GM12874 (cell line): ENCODE measurements around the gene CNGB1.

ENCODE experiments used
- CTCF ChIP-seq: IDR thresholded peaks from 2 replicates; pipeline ENCODE4 v1.5.1; 2011; ENCODE audit warnings: low read depth, mild to moderate bottlenecking, control low read depth, low read length, moderate library complexity; ENCODE audit not compliant: insufficient read depth

Gene CNGB1

GRCh38 chr16:57929250-57929649, 41.7 kb downstream of the CNGB1 start:
- TF ChIP-seq CTCF, result no peak

GRCh38 chr16:57926041-57926440, 44.9 kb downstream of the CNGB1 start:
- no peak for TF ChIP-seq CTCF

GRCh38 chr16:57925310-57925709, 45.6 kb downstream of the CNGB1 start:
- no peak for TF ChIP-seq CTCF

GRCh38 chr16:57924514-57924913, 46.4 kb downstream of the CNGB1 start:
- no peak for TF ChIP-seq CTCF

GRCh38 chr16:57923841-57924240, 47.1 kb downstream of the CNGB1 start:
- TF ChIP-seq CTCF, result no peak

- TF ChIP-seq CTCF, result no peak
Measured at GRCh38 chr16:57923418-57923817, 47.5 kb downstream of the CNGB1 start.

- no peak for TF ChIP-seq CTCF
Measured at GRCh38 chr16:57920880-57921229, 50.1 kb downstream of the CNGB1 start.
